GM12872 (cell line): ENCODE measurements around the gene KCNJ9.

Source experiments
- CTCF ChIP-seq: IDR thresholded peaks from 3 replicates; pipeline ENCODE4 v1.5.1; 2011; ENCODE audit warnings: low read depth, mild to moderate bottlenecking, low read length, moderate library complexity; ENCODE audit not compliant: insufficient read depth

Gene KCNJ9

GRCh38 chr1:160093069-160093395 lies 11.7 kb downstream of the KCNJ9 start:
- TF ChIP-seq CTCF, result no peak

- no peak for TF ChIP-seq CTCF
Measured at GRCh38 chr1:160093624-160094290, 12.4 kb downstream of the KCNJ9 start.

GRCh38 chr1:160094291-160094625 lies 12.9 kb downstream of the KCNJ9 start:
- TF ChIP-seq CTCF, result no peak

GRCh38 chr1:160094806-160095205 lies 13.5 kb downstream of the KCNJ9 start:
- no peak for TF ChIP-seq CTCF

GRCh38 chr1:160095382-160096105 lies 14.2 kb downstream of the KCNJ9 start:
- TF ChIP-seq CTCF, result no peak

- TF ChIP-seq CTCF, result no peak
Measured at GRCh38 chr1:160096274-160097116, 15.2 kb downstream of the KCNJ9 start.

GRCh38 chr1:160097151-160097910 lies 16.0 kb downstream of the KCNJ9 start:
- no peak for TF ChIP-seq CTCF
